Right cardiac atrium (tissue), 5 donors: ENCODE results near the gene INKA1. TPM values are rescaled to one million over a fixed set of nuclear protein-coding genes. Genes with fewer than 3 reads are reported as not detected.
"Not testable (repeated sequence)": the region's sequence is repeated elsewhere in the genome, so short reads cannot be mapped to it uniquely, and the experiment has no call there.

Experiments used
- ATAC-seq, 2 donors: fragments of 200-7000 bp; cut with Tn5 transposase; one replicate each; pipeline versions ENCODE4 v1.8.0 to v1.9.1; 2020; ENCODE audit warnings: moderate library complexity in 2 of 2, mild to moderate bottlenecking in 1 of 2
- DNase-seq, 3 donors: peaks; one replicate each; pipeline ENCODE4 v3.0.0-alpha.2; 2020
- H3K27ac ChIP-seq: one replicate; pipeline ENCODE4 v1.5.1; 2013; ENCODE audit warnings: mild to moderate bottlenecking, low read length, control low read depth, moderate library complexity
- H3K27me3 ChIP-seq: one replicate; pipeline ENCODE4 v1.6.1; 2013; ENCODE audit not compliant: control insufficient read depth, insufficient read depth
- H3K4me1 ChIP-seq: one replicate; pipeline ENCODE4 v1.6.1; 2013; ENCODE audit warnings: low read length; ENCODE audit not compliant: control insufficient read depth, insufficient read depth
- H3K4me3 ChIP-seq: one replicate; pipeline ENCODE4 v1.5.1; 2013; ENCODE audit warnings: low read length, control low read depth
- H3K9me3 ChIP-seq: one replicate; pipeline ENCODE4 v1.6.1; 2013; ENCODE audit warnings: low read length; ENCODE audit not compliant: control insufficient read depth
- WGBS: extraction: QIAGEN DNeasy Blood & Tissue Kit; methylation state at CpG from one replicate; pipeline ENCODE4 v1.1.7; 2013; 5-methylcytosine and 5-hydroxymethylcytosine counted together
- intact Hi-C, 4 donors: fragments of 100-400 bp; cut with DNase I; formaldehyde crosslinking; loops; one replicate each; pipeline versions ENCODE4 v1.11.0 to v1.14.0; 2022 to 2023
- polyA plus RNA-seq: library from polyadenylated mRNA; stranded (reverse); fragments of 200-250 nt; gene quantifications from one replicate; pipeline ENCODE4 v1.2.3, GENCODE V29; 2013
- total RNA-seq, 4 donors: library from RNA; stranded (reverse); fragmentation: NEBNext Ultra II Directional; extraction: Animal tissue kit (Norgen Biotek cat#: 25700); gene quantifications; one replicate each; pipeline ENCODE4 v1.2.1, GENCODE V29; 2021
- donor health status: healthy with polysubstance abuse.
- donor health status: DM: no; HTN: yes; CAD: no.
- donor health status: DM: no; HTN: no; CAD: no.
- donor health status: DM: no; HTN: yes; CAD: no; lungs with severe emphysema.
- donor health status: DM: yes; HTN: yes; CAD: no.

Gene INKA1
- total and polyA plus RNA-seq, 5 donors = 2.2 to 6.4 (median 4.3) TPM

DNA sequence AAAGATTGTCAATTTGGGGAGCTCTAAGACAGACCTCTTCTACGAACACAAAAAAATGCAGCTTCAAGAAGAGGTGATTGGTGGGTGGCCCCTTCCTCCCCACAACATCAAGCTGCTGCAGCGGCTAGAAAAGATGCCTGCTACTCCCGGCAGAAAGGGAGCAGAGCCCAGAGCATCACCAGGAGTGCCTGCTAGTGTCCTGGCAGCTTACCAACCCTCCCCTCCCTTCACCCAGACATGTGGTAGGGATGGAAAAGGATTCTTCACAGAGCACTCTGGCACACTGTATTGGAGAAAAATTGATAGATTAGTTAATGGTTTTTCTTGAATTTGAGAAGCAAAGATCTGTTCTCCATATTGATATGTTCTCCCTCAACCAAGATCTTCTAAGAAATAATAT is 27.5 kb upstream of the INKA1 start:
- no peak for ATAC-seq

DNA sequence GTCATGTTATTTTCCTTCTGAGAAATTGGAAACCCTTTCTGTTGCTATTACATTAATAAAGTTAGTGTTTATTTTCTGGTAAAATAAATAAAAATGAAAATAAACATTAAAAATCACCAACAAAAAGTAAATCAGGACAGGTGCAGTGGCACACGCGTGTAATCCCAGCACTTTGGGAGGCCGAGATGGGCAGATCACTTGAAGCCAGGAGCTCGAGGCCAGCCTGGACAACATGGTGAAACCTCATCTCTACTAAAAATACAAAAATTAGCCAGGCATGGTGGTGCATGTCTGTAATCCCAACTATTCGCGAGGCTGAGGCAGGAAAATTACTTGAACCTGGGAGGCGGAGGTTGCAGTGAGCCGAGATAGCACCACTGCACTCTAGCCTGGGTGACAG is 27.0 kb upstream of the INKA1 start:
- 89% methylated on average over 8 of the region's 8 CpGs for WGBS
- intact Hi-C loops, DNase-seq: not testable (repeated sequence)

More for the DNA sequence above, 27.5 kb upstream of the INKA1 start:
- no peak overlapping the region for H3K4me3 ChIP-seq
- H3K9me3 ChIP-seq = no peaks in the 10 kb centered on the region
- DNase-seq = no peak
- peaks cover 2% of the 10 kb centered on the region for H3K4me1 ChIP-seq
- no peak overlapping the region for H3K27ac ChIP-seq
- WGBS = 53% methylated on average over 3 of the region's 3 CpGs
- no peaks in the 10 kb centered on the region for H3K27me3 ChIP-seq
- intact Hi-C loops = no loop called here

DNA sequence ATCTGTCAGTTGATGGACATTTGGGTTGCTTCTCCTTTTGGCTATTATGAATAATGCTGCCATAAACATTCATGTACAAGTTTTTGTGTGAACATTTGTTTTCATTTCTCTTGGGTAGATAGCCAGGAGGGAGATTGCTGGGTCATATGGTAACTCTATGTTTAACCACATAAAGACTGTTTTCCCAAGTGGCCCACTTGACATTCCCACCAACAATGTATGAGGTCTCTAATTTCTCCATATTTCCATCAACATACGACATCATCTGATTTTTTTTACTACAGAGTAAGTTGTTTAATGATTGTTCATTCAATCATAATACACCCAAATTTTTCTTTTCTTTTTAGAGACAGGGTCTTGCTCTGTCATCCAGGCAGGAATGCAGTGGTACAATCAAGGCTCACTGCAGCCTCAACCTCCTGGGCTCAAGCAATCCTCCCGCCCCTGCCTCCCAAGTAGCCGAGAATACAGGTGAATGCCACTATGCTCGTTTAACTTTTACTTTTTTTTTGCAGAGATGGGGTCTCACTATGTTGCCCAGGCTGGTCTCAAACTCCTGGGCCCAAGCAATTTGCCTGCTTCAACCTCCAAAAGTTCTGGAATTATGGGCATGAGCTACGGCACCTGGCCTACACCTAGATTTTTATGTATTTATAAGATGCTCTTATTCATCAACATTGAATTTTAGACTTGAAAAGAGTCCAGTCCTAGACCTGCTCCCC is 23.5 kb upstream of the INKA1 start:
- Histone ChIP-seq H3K27me3 (no peaks in the 10 kb centered on the region), H3K27ac (no peak overlapping the region), H3K4me1 (peaks cover 4% of the 10 kb centered on the region), H3K9me3 (no peaks in the 10 kb centered on the region), H3K4me3 (no peak overlapping the region)
- intact Hi-C loops = no loop called here
- DNase-seq (no peak), ATAC-seq (no peak)
- 92% methylated on average over 5 of the region's 5 CpGs for WGBS

More for the DNA sequence above, 27.0 kb upstream of the INKA1 start:
- H3K4me1 ChIP-seq, H3K4me3 ChIP-seq, H3K27me3 ChIP-seq, H3K9me3 ChIP-seq, H3K27ac ChIP-seq, ATAC-seq: not testable (repeated sequence)

DNA sequence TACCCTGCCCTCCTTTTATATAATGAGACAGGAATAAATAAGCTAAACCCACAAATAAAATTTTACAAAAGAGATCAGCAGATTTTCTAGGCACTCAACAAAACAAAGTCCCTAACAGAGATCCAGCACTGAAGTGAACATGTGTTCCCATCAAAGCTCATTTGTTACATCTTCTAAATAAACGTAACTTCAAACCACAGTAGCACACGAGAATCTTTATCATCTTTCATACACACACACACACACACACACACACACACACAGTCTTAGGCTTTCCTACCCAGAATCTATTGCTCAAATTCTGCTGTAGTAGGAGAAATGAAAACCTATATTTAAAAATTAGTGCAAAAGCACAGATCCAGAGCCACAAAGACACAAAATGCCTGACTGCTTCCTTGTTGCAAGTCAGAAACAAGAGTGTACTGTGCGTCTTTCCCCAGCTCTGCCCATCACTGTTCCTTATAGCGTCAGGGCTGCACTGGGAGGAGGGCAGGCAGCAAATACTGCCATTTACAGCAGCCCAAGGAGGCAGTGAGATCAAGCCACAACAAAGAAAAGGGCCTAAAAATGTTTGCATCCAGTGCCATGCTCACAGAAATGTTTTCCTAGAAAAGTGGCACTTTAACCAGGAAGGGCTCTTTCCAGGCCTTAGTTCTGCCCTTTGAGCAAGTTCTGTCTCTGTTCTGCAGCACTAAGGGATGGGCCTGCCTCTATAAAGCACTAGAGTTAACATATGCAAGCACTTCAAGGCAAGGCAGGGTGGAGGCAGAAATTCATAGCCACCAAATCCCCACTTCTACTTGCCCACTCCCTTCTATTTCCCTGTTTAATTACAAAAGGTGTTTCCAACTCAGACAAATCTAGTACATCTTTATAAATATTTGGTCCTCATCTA is 22.7 kb upstream of the INKA1 start:
- Histone ChIP-seq H3K4me1 (peaks cover 4% of the 10 kb centered on the region), H3K4me3 (no peak overlapping the region), H3K27me3 (no peaks in the 10 kb centered on the region), H3K27ac (no peak overlapping the region), H3K9me3 (no peaks in the 10 kb centered on the region)
- WGBS = 64% methylated on average over 4 of the region's 4 CpGs
- ATAC-seq (no peak), DNase-seq (no peak)
- intact Hi-C loops = no loop called here

DNA sequence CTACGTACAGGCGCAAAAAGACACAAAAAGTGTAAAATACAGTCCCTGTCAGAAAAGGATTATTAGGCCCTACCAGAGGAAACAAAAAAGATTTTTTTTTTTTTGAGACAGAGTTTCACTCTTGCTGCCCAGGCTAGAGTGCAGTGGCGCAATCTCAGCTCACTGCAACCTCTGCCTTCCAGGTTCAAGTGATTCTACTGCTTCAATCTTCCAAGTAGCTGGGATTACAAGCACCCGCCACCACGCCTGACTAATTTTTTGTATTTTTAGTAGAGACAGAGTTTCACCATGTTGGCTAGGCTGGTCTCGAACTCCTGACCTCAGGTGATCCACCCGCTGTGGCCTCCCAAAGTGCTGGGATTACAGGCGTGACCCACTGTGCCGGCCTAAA is 22.1 kb upstream of the INKA1 start:
- H3K4me3 ChIP-seq, H3K9me3 ChIP-seq, DNase-seq, ATAC-seq, intact Hi-C loops, H3K27ac ChIP-seq, H3K27me3 ChIP-seq, H3K4me1 ChIP-seq: not testable (repeated sequence)
- 93% methylated on average over 9 of the region's 9 CpGs for WGBS

DNA sequence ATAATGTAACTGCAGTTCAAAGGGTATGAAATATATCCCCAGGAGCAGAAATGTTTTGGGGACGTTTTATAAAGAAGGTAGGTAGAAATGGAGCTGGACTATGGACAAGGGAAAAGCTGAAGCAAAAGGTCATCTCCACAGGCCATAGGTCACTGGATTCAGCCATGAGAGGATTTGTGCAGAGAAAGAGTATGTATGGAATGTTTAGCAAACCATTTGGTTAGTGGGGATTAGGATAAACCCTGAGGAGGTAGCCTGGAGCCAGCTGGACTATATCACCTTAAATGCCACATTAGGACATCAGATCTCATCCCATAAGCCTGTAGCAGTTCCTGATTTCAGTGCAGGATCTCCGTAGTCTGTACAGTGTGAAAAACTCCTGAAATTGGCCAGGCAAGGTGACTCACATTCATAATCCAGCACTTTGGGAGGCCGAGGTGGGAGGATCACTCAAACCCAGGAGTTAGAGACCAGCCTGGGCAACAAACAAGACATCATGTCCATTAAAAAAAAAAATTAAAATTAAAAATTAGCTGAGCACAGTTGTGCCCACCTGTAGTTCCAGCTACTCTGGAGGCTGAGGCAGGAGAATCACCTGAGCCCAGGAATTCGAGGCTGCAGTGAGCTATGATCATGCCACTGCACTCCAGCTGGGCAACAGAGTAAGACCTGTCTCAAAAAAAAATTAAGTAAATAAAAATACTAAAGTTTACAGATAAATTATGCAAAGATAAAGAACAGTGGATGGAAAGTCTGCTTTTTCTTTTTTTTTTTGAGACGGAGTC is 21.5 kb upstream of the INKA1 start:
- Histone ChIP-seq H3K4me1 (peaks cover 4% of the 10 kb centered on the region), H3K4me3 (no peak overlapping the region), H3K27ac (no peak overlapping the region), H3K9me3 (no peaks in the 10 kb centered on the region), H3K27me3 (no peaks in the 10 kb centered on the region)
- no peak for ATAC-seq
- WGBS = 84% methylated on average over 5 of the region's 5 CpGs
- DNase-seq = no peak
- intact Hi-C loops = no loop called here

DNA sequence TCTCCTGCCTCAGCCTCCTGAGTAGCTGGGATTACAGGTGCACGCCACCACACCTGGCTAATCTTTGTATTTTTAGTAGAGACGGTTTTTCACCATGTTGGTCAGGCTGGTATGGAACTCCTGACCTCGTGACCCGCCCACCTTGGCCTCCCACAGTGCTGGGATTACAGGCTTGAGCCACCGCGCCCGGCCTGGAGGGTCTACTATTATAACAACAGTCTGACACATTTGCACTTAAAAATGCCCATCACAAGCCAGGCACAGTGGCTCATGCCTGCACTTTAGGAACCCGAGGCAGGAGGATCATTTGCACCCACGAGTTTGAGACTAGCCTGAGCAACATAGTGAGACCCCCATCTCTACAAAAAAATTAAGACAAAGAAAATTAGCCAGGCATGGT is 20.8 kb upstream of the INKA1 start:
- 93% methylated on average over 9 of the region's 9 CpGs for WGBS
- H3K9me3 ChIP-seq, H3K27me3 ChIP-seq, ATAC-seq, H3K4me3 ChIP-seq, H3K27ac ChIP-seq, intact Hi-C loops, DNase-seq, H3K4me1 ChIP-seq: not testable (repeated sequence)

DNA sequence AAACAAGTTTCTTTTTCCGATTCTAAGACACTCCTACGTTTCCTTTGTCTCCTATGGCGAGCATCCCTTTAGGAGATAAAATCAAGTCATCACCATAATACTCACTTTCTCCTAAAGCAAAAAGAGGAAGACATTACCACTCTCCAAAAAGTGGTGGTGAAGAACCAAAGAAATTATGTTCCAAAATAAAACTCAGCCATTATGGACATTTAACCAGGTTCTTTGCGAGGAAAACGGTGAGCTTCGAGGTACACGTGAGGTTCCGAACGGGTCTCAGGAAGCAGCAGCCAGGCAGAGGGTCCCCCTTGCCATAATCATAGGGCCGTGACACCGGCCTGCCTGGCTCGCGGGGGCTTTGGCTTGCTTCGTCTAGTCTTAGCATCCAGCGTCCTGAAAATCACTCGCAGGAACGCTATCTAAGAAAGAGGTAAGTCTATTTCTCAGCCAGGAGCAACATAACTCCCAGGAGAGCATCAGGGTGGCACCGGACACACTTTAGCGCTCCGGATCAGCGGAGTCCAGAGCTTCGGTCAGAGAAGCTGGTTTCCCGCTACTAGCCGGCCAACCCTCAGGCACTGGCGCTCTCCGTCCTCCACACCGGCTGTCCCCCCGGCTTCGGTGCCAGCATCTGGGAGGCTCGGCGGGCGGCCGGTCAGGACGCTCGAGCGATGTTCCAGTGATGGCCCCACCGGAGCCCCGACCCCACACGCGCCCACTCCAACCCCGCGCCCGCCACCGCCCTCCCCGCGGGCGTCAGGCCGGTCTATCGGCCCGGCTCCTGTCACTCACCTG is 17.3 kb upstream of the INKA1 start:
- DNase-seq = peak in 2 of 3 donors; percentile 49 to 74
- H3K4me1 ChIP-seq = peaks cover 5% of the 10 kb centered on the region
- intact Hi-C loops = no loop called here

DNA sequence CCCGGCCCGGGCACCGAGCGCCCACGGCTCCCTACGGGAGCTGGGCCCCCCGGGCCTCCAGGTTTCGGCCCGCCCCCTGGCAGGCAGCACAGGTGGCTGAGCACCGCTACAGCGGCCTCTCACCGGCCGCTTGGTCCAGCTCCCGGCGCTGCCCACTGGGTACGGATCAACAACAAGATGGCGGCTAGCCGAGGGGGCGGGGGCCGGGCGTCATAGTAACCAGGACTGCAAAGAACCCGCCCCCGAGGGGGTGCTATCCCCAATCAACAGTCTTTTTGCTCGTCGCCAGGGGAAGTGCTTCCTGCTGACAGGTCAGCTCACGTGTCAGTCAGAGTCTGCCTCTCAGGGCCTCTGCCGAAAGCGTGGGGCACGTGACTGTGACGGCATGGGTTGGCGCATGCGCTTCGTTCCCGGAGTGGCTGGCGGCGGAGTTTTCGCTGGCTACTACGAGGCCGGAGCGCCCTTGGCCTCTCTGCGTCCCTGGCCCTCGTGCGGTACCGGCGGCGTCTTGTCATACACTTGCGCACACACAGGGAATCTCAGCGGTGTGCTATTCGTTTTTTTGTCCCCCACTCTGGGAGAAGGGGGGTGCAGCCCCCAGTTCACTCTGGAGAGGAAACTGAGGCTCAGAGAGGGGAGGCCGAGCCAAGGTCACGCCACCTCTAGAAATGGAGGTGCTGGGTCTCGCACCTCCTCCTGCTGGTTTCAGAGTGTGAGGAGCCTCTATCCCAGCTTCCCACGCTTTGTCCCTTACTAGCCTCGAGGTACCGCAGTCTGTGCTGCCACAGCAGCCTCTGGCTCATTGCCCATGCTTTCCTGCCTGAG is 16.5 kb upstream of the INKA1 start, which contains the start of gene IP6K1:
Gene IP6K1 (minus strand): TSS at position 186 of the 825 bp plus-strand sequence. CDS start 38,502 bp downstream, outside the sequence.
- Histone ChIP-seq H3K27me3 (no peaks in the 10 kb centered on the region), H3K4me3 (peak within 1 kb of the TSS; percentile 82), H3K9me3 (no peaks in the 10 kb centered on the region), H3K27ac (peak within 1 kb of the TSS; percentile 92), H3K4me1 (peaks cover 5% of the 10 kb centered on the region)
- DNase-seq (peak; percentile 100), ATAC-seq (peak; percentile 99 to 100)
- intact Hi-C loops = no loop called here
- 5% methylated on average over 55 of the region's 55 CpGs for WGBS

More for the DNA sequence above, 17.3 kb upstream of the INKA1 start:
- Histone ChIP-seq H3K4me3 (peak overlapping the region; percentile 82), H3K9me3 (no peaks in the 10 kb centered on the region), H3K27ac (peak overlapping the region; percentile 69), H3K27me3 (no peaks in the 10 kb centered on the region)
- peak; percentile 59 to 65 for ATAC-seq
- WGBS = 1% methylated on average over 50 of the region's 50 CpGs

DNA sequence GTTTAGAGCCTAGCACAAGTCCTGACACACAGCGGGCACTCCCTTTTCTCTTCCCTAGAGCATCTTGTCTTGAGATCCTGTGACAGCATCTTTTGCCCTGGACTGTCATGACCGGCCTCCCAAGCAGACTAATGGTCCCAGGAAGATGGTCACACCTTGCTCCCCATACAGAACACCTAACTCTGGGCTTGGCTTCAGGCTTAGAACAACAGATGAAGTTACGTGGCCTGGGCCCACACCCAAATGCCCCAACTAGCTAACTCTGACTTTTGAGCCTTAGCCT is 15.9 kb upstream of the INKA1 start:
- ATAC-seq = no peak
- H3K4me3 ChIP-seq = no peak overlapping the region
- 76% methylated on average over 3 of the region's 3 CpGs for WGBS

More for the DNA sequence above, 15.9 kb upstream of the INKA1 start:
- H3K9me3 ChIP-seq = no peaks in the 10 kb centered on the region
- H3K27ac ChIP-seq = peak overlapping the region; percentile 92
- no peak for DNase-seq
- intact Hi-C loops = no loop called here
- no peaks in the 10 kb centered on the region for H3K27me3 ChIP-seq
- peaks cover 5% of the 10 kb centered on the region for H3K4me1 ChIP-seq
